Activated T-cell treated with anti-CD3 and anti-CD28 coated beads, Interleukin-2, amount 50 U/mL, for 24 hours (primary cell): ENCODE data around the gene MED31.
"Not testable (repeated sequence)": the region's sequence is repeated elsewhere in the genome, so short reads cannot be mapped to it uniquely, and the experiment has no call there.

Experiments used
- DNase-seq: peaks from one replicate; pipeline ENCODE4 v3.0.0-alpha.2; 2020
- H3K27ac Mint-ChIP-seq: 2 replicates; pipeline ENCODE4 v1.8.0; 2020; ENCODE audit warnings: mild to moderate bottlenecking, mixed read lengths
- H3K27me3 Mint-ChIP-seq: 2 replicates; pipeline ENCODE4 v1.8.0; 2020; ENCODE audit warnings: mixed read lengths
- H3K36me3 Mint-ChIP-seq: 2 replicates; pipeline ENCODE4 v1.8.0; 2020; ENCODE audit warnings: low read depth, mixed read lengths
- H3K4me1 Mint-ChIP-seq: 2 replicates; pipeline ENCODE4 v1.8.0; 2020; ENCODE audit warnings: low read depth, mixed read lengths
- H3K4me3 Mint-ChIP-seq: 2 replicates; pipeline ENCODE4 v1.8.0; 2020; ENCODE audit warnings: mild to moderate bottlenecking, moderate library complexity, mixed read lengths
- H3K9me3 Mint-ChIP-seq: 2 replicates; pipeline ENCODE4 v1.8.0; 2020; ENCODE audit warnings: mixed read lengths

Gene MED31

GRCh38 chr17:6655732-6656361 is 4.4 kb upstream of the MED31 start:
- H3K36me3 Mint-ChIP-seq, H3K27ac Mint-ChIP-seq, H3K9me3 Mint-ChIP-seq, DNase-seq: not testable (repeated sequence)
- Mint-ChIP-seq H3K4me1 (peaks cover 57% of the 10 kb centered on the region), H3K27me3 (peaks cover 16% of the 10 kb centered on the region), H3K4me3 (peak overlapping the region; percentile 81)

DNA sequence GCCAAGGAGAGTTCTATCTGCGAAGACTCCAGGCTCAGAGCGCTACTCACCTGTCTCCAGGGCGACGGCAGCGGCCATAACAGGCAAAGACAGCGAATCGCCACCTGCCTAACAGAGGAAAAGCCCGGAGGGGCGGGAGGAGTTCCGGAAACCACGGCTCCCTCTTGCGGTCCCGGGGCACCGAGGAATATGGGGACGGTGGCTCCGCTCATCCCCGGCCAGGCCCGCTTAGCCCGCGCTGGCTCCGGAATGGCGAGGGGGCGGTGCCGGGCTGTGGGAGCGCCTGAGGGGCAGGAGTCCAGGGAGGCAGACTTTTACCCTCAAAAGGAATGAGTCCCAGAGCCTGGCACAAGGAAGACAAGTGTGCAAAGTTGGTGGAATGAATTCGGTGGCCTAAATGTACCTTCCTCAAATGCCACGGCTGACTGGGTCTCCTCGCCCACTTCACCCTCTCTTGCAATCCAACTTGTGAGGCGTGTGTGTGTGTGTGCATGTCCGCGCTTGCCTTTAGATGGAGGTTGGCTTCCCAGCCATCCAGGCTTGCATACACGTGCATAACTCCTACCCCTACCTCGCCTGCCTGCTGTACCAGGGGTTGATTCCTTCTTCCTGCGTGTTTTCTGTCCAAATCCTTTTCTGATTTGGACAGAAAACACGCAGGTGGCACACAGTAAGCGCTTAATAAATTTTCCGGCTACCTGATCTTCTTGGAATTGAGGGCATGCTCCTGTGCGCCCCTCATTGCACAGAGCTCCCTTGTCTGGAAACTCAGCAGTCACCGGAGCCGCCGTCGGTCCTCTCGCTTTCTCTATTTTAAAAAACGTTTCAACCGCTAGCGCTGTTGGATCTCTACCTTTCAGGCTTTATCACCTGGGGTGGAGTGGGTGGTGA is 3.7 kb upstream of the MED31 start:
- Mint-ChIP-seq H3K4me1 (peaks cover 55% of the 10 kb centered on the region), H3K9me3 (no peaks in the 10 kb centered on the region), H3K27ac (no peak overlapping the region), H3K27me3 (peaks cover 16% of the 10 kb centered on the region), H3K36me3 (peaks cover 11% of the 10 kb centered on the region), H3K4me3 (peak overlapping the region; percentile 81)
- no peak for DNase-seq

- Mint-ChIP-seq H3K4me3 (peak overlapping the region; percentile 99), H3K9me3 (no peaks in the 10 kb centered on the region), H3K27ac (peak overlapping the region; percentile 26), H3K27me3 (peaks cover 16% of the 10 kb centered on the region), H3K4me1 (peaks cover 68% of the 10 kb centered on the region), H3K36me3 (peaks cover 41% of the 10 kb centered on the region)
- DNase-seq: no peak
These were observed 581 bp upstream of the MED31 start for GRCh38 chr17:6651919-6652452.

DNA sequence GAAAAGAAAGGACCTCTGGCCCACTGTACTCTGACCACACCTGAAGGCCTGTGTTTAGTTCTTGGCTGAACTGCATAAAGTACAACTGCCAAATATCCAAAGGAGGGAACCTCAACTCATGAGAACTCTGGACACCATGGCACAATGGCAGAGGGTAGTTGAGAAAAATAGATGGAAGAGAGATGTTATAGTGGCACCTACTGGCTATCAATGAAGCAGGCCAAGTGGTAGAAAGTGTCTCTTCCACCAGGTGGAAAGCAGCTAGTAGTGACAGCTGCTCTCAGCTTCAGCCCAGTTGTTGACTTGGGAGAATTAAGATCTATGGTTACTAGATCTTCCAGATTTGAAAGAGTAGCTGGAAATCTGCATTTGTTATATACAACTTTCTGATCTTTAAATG is 3.2 kb downstream of the MED31 start:
- Mint-ChIP-seq H3K9me3 (no peaks in the 10 kb centered on the region), H3K27me3 (no peaks in the 10 kb centered on the region), H3K4me1 (peaks cover 79% of the 10 kb centered on the region), H3K27ac (no peak overlapping the region), H3K4me3 (no peak overlapping the region), H3K36me3 (peaks cover 77% of the 10 kb centered on the region)
- DNase-seq: no peak

GRCh38 chr17:6643451-6644125 is 7.8 kb downstream of the MED31 start:
- H3K27me3 Mint-ChIP-seq: no peaks in the 10 kb centered on the region
- H3K4me3 Mint-ChIP-seq: peak overlapping the region; percentile 89
- H3K36me3 Mint-ChIP-seq: peaks cover 85% of the 10 kb centered on the region
- no peaks in the 10 kb centered on the region for H3K9me3 Mint-ChIP-seq
- peak overlapping the region; percentile 100 for H3K27ac Mint-ChIP-seq
- no peak for DNase-seq
- peaks cover 78% of the 10 kb centered on the region for H3K4me1 Mint-ChIP-seq

- Mint-ChIP-seq H3K4me1 (peaks cover 77% of the 10 kb centered on the region), H3K9me3 (no peaks in the 10 kb centered on the region), H3K27me3 (no peaks in the 10 kb centered on the region), H3K36me3 (peaks cover 75% of the 10 kb centered on the region), H3K4me3 (peak overlapping the region; percentile 89), H3K27ac (peak overlapping the region; percentile 100)
- DNase-seq: no peak
These were observed 8.8 kb downstream of the MED31 start for GRCh38 chr17:6642592-6642991.

- Mint-ChIP-seq H3K4me1 (peaks cover 70% of the 10 kb centered on the region), H3K27me3 (no peaks in the 10 kb centered on the region), H3K36me3 (peaks cover 62% of the 10 kb centered on the region), H3K4me3 (peak overlapping the region; percentile 89), H3K27ac (peak overlapping the region; percentile 100), H3K9me3 (no peaks in the 10 kb centered on the region)
- peak; percentile 44 for DNase-seq
These were observed 10.1 kb downstream of the MED31 start for GRCh38 chr17:6641247-6641863.

- Mint-ChIP-seq H3K4me3 (peak within 1 kb of the TSS; percentile 89), H3K9me3 (no peaks in the 10 kb centered on the region), H3K4me1 (peaks cover 64% of the 10 kb centered on the region), H3K27me3 (no peaks in the 10 kb centered on the region), H3K36me3 (peaks cover 56% of the 10 kb centered on the region), H3K27ac (peak within 1 kb of the TSS; percentile 100)
- peak; percentile 95 for DNase-seq
These were observed 10.7 kb downstream of the MED31 start, which contains the start of the genes KIAA0753 and TXNDC17 for GRCh38 chr17:6640536-6641246. TSS of gene KIAA0753 (minus strand) at chr17:6640711. CDS start at chr17:6635103, 5,608 bp downstream. TSS of gene TXNDC17 (plus strand) at chr17:6641060. CDS start at chr17:6641083, 23 bp downstream.

DNA sequence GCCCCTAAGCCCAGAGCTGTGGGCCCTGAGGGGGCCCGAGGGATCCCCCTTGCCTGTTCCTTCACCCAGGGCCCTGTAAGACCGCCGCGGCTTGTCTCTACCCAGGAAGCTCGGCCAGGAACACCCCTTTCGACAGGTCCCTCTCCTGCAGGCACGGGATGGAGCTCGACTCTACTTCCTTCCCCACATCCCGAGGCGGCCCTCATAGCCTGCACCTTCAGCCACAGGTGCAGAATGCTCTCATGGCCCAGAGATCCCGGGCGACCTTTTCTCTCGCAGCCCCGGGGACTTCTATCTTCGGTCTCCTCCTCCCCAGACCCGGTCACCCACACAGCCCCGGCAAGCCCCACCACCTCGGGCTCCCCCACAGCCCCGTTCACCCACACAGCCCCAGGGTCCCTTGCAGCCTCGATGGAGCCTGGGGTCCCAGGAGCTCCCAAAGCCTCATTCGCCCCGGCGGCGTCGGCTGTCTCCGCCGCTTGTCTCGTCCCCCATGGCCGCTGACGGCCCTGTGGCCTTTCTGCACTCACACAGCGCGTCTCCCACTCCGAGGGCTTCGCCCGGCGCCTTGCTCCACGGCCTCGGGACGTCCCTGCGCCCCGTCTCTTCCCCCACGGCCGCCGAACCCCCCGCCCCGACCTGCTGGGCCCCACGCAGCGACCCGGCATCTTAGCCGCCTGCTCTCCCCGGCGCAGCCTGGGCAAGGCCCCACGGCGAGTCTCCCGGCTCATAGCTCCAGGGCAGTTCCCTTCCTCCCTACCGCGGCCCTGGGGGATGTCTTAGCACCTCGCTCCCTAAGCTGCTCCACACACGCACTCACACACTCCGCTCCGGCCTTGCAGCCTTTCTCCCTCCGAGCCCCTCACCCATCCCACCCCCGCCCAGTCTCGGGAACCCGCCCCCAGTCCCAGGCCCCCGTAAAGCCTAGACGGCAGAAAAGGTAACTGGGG is 11.5 kb downstream of the MED31 start:
- peak overlapping the region; percentile 89 for H3K4me3 Mint-ChIP-seq
- peaks cover 57% of the 10 kb centered on the region for H3K36me3 Mint-ChIP-seq
- DNase-seq: peak; percentile 47
- no peaks in the 10 kb centered on the region for H3K27me3 Mint-ChIP-seq
- peak overlapping the region; percentile 100 for H3K27ac Mint-ChIP-seq
- peaks cover 59% of the 10 kb centered on the region for H3K4me1 Mint-ChIP-seq
- H3K9me3 Mint-ChIP-seq: no peaks in the 10 kb centered on the region

DNA sequence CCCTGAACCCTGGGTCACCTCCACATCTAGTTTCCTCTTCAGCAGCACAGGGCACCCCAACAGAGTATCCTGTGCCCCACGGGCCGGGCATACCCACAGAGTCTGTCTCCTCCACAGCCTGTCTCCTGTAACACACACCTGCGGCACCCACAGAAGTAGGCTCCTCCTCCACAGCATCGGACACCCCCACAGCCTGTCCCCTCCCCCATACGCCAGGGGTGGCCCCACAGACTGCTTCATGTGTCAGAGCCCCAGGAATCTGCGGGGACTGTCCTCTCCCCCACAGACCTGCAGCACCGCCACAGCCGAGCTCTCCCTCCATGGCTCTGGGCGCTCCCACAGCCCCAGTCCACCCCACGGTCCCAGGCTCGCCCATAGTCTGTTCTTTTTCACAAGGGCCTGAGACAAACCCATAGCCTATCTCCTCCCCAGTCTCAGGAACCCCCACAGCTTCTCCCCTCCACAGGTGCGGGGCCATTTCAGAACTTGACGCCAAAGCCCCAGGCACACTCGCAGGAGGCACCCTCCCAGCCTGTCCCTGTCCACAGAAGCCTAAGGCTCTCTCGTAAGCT is 12.3 kb downstream of the MED31 start:
- DNase-seq: no peak
- Mint-ChIP-seq H3K4me1 (peaks cover 51% of the 10 kb centered on the region), H3K36me3 (peaks cover 56% of the 10 kb centered on the region), H3K27ac (peak overlapping the region; percentile 100), H3K27me3 (no peaks in the 10 kb centered on the region), H3K4me3 (peak overlapping the region; percentile 89), H3K9me3 (no peaks in the 10 kb centered on the region)

- H3K27me3 Mint-ChIP-seq: no peaks in the 10 kb centered on the region
- no peak for DNase-seq
- peaks cover 45% of the 10 kb centered on the region for H3K4me1 Mint-ChIP-seq
- peak overlapping the region; percentile 66 for H3K27ac Mint-ChIP-seq
- H3K4me3 Mint-ChIP-seq: peak overlapping the region; percentile 89
- no peaks in the 10 kb centered on the region for H3K9me3 Mint-ChIP-seq
- peaks cover 56% of the 10 kb centered on the region for H3K36me3 Mint-ChIP-seq
These were observed 13.1 kb downstream of the MED31 start for GRCh38 chr17:6638046-6638908.

DNA sequence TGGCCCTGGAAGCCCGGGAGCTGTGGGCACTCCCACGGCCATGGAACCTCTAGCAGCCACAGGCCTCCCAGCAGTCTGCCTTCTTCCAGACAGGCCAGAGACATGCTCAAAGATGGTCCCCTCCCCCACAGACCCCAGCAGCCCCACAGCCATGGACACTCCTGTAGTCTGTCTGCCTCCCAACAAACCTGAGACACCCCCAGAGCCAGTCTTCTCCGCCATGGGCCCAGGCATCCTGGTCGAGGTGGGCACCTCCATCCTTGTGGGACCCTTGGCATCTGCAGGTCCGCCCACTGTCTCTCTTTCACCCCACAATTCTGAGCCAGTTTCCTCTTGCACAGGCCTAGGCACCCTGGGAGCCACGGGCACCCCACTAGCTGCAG is 14.0 kb downstream of the MED31 start:
- Mint-ChIP-seq H3K27ac (peak overlapping the region; percentile 66), H3K27me3 (no peaks in the 10 kb centered on the region), H3K4me3 (no peak overlapping the region), H3K36me3 (peaks cover 56% of the 10 kb centered on the region), H3K9me3 (no peaks in the 10 kb centered on the region), H3K4me1 (peaks cover 37% of the 10 kb centered on the region)
- no peak for DNase-seq
